ENCODE results near the gene KRT3. TPM values are rescaled to one million over a fixed set of nuclear protein-coding genes. Genes with fewer than 3 reads are reported as not detected.

The KRT3 gene
- total and polyA plus RNA-seq, 10 donors: not detected

GRCh38 chr12:52760623-52761022 is 35.3 kb downstream of the KRT3 start:
- intact Hi-C loops (cut with DNase I; ENCODE audit: low total_unique reads): no loop called here
- Histone ChIP-seq H3K27me3 (replicated peaks in 1 of 7) (peaks cover 0 to 19% (median 0%) of the 10 kb centered on the region in 7 donors), H3K27ac (no peak overlapping the region), H3K36me3 (no peaks in the 10 kb centered on the region), H3K4me3 (no peak overlapping the region), H3K9me3 (peaks cover 3 to 42% (median 33%) of the 10 kb centered on the region in 8 donors), H3K4me1 (no peaks in the 10 kb centered on the region)
- TF ChIP-seq CTCF (IDR thresholded peaks at IDR 0.05 in 8 of 11, conservative IDR thresholded peaks at IDR 0.05 in 3 of 11) (no peak), POLR2AphosphoS5 (IDR thresholded peaks at IDR 0.05) (no peak), POLR2A (IDR thresholded peaks at IDR 0.05) (no peak)
- no peak for DNase-seq

- intact Hi-C loops (cut with DNase I; ENCODE audit: low total_unique reads): no loop called here
- peaks cover 3 to 42% (median 33%) of the 10 kb centered on the region in 8 donors for H3K9me3 ChIP-seq
- H3K27ac ChIP-seq: no peak overlapping the region
- WGBS, 5 donors: 54 to 81% (median 60%) methylated on average over 2 of the region's 2 CpGs
- no peaks in the 10 kb centered on the region for H3K4me1 ChIP-seq
- no peaks in the 10 kb centered on the region for H3K36me3 ChIP-seq
- H3K4me3 ChIP-seq: no peak overlapping the region
- no peak for TF ChIP-seq CTCF (IDR thresholded peaks at IDR 0.05 in 8 of 11, conservative IDR thresholded peaks at IDR 0.05 in 3 of 11)
- TF ChIP-seq POLR2AphosphoS5 (IDR thresholded peaks at IDR 0.05): no peak
- TF ChIP-seq POLR2A (IDR thresholded peaks at IDR 0.05): no peak
- no peak for DNase-seq
- peaks cover 0 to 22% (median 0%) of the 10 kb centered on the region in 7 donors for H3K27me3 ChIP-seq (replicated peaks in 1 of 7)
Measured at GRCh38 chr12:52759695-52760094, 36.2 kb downstream of the KRT3 start.

- H3K4me1 ChIP-seq: no peaks in the 10 kb centered on the region
- H3K27ac ChIP-seq: no peak overlapping the region
- intact Hi-C loops (cut with DNase I; ENCODE audit: low total_unique reads): no loop called here
- no peaks in the 10 kb centered on the region for H3K36me3 ChIP-seq
- WGBS, 5 donors: 32 to 66% (median 43%) methylated on average over 2 of the region's 2 CpGs
- DNase-seq: no peak
- H3K27me3 ChIP-seq (replicated peaks in 1 of 7): peaks cover 0 to 22% (median 0%) of the 10 kb centered on the region in 7 donors
- H3K9me3 ChIP-seq: peaks cover 3 to 42% (median 33%) of the 10 kb centered on the region in 8 donors
- no peak overlapping the region for H3K4me3 ChIP-seq
- TF ChIP-seq CTCF (IDR thresholded peaks at IDR 0.05 in 8 of 11, conservative IDR thresholded peaks at IDR 0.05 in 3 of 11) (no peak), POLR2A (IDR thresholded peaks at IDR 0.05) (no peak), POLR2AphosphoS5 (IDR thresholded peaks at IDR 0.05) (no peak)
Measured at GRCh38 chr12:52759218-52759617, 36.7 kb downstream of the KRT3 start.

GRCh38 chr12:52757449-52758176 is 38.3 kb downstream of the KRT3 start:
- intact Hi-C loops (cut with DNase I; ENCODE audit: low total_unique reads): no loop called here
- Histone ChIP-seq H3K9me3 (peaks cover 3 to 36% (median 32%) of the 10 kb centered on the region in 8 donors), H3K4me3 (no peak overlapping the region), H3K27me3 (replicated peaks in 1 of 7) (peaks cover 0 to 36% (median 0%) of the 10 kb centered on the region in 7 donors), H3K36me3 (no peaks in the 10 kb centered on the region), H3K27ac (no peak overlapping the region), H3K4me1 (no peaks in the 10 kb centered on the region)
- 25 to 47% (median 41%) methylated on average over 1 of the region's 1 CpG for WGBS, 5 donors
- DNase-seq: no peak
- no peak for TF ChIP-seq POLR2A (IDR thresholded peaks at IDR 0.05)
- no peak for TF ChIP-seq CTCF (IDR thresholded peaks at IDR 0.05 in 8 of 11, conservative IDR thresholded peaks at IDR 0.05 in 3 of 11)
- no peak for TF ChIP-seq POLR2AphosphoS5 (IDR thresholded peaks at IDR 0.05)

Measured in spleen (tissue), 11 donors.